DMS79 treated with DMSO at 0.1 percent for 48 hours (cell line): Measurements from ENCODE around the gene PNPLA3.

Experiments
- DNase-seq: peaks from one replicate; lab custom pipeline; 2025; lab: John Stamatoyannopoulos, UW

PNPLA3 gene

GRCh38 chr22:43993072-43993760 lies 69.6 kb downstream of the PNPLA3 start:
- peak; percentile 2 for DNase-seq

- no peak for DNase-seq
Measured at GRCh38 chr22:43994006-43994405, 70.4 kb downstream of the PNPLA3 start.

GRCh38 chr22:43994416-43994815 lies 70.8 kb downstream of the PNPLA3 start:
- DNase-seq, result no peak

- DNase-seq, result no peak
Measured at GRCh38 chr22:43995057-43995685, 71.6 kb downstream of the PNPLA3 start.

GRCh38 chr22:43995798-43996169 lies 72.2 kb downstream of the PNPLA3 start:
- DNase-seq, result no peak

GRCh38 chr22:43996170-43996980 lies 72.8 kb downstream of the PNPLA3 start:
- no peak for DNase-seq

GRCh38 chr22:43996981-43997265 lies 73.3 kb downstream of the PNPLA3 start:
- no peak for DNase-seq
